MCF 10A (cell line): Measurements from ENCODE around the gene SIX2. TPM values are rescaled to one million over a fixed set of nuclear protein-coding genes. Genes with fewer than 3 reads are reported as not detected.
A peak's percentile ranks its signal among the peaks of the same experiment; 100 is the strongest.

Experiments
- BruUV-seq: library from RNA; stranded (reverse); fragments of 400-500 nt; replicated peaks from 2 replicates; lab custom pipeline; 2021; lab: Mats Ljungman, UMichigan
- CTCF ChIA-PET: fragments of 300-600 bp; sonication (Branson Sonifier 250); formaldehyde crosslinking; extraction: SDS; loops from one replicate; lab custom pipeline; 2021; ENCODE audit warnings: antibody characterized with exemption, inconsistent platforms; lab: Yijun Ruan, JAX
- POLR2A ChIA-PET: fragments of 300-600, 350-650 bp; sonication (Branson Sonifier 250); formaldehyde crosslinking; extraction: SDS; loops from one replicate; lab custom pipeline; 2020; ENCODE audit warnings: antibody characterized with exemption, inconsistent platforms; lab: Yijun Ruan, JAX
- DNase-seq: peaks from one replicate; pipeline ENCODE4 v3.0.0-alpha.2; 2018; ENCODE audit not compliant: unreplicated experiment
- H3K27ac Mint-ChIP-seq: one replicate; pipeline ENCODE4 v1.8.0; 2022; ENCODE audit warnings: mild to moderate bottlenecking, low read depth, mixed read lengths; ENCODE audit not compliant: unreplicated experiment
- H3K27me3 Mint-ChIP-seq: one replicate; pipeline ENCODE4 v1.8.0; 2022; ENCODE audit warnings: mixed read lengths; ENCODE audit not compliant: insufficient read depth, unreplicated experiment
- H3K36me3 Mint-ChIP-seq: one replicate; pipeline ENCODE4 v1.8.0; 2022; ENCODE audit warnings: mild to moderate bottlenecking, moderate library complexity, mixed read lengths; ENCODE audit not compliant: insufficient read depth, unreplicated experiment
- H3K4me1 Mint-ChIP-seq: one replicate; pipeline ENCODE4 v1.8.0; 2022; ENCODE audit warnings: mixed read lengths; ENCODE audit not compliant: insufficient read depth, unreplicated experiment
- H3K4me3 Mint-ChIP-seq: one replicate; pipeline ENCODE4 v1.8.0; 2022; ENCODE audit warnings: mild to moderate bottlenecking, moderate library complexity, mixed read lengths; ENCODE audit not compliant: unreplicated experiment
- H3K9me3 Mint-ChIP-seq: one replicate; pipeline ENCODE4 v1.8.0; 2022; ENCODE audit warnings: mixed read lengths; ENCODE audit not compliant: unreplicated experiment
- CTCF ChIP-seq: fragments of 200-600 bp; IDR thresholded peaks from one replicate; pipeline ENCODE4 v1.8.0; 2022; ENCODE audit warnings: antibody characterized with exemption, mild to moderate bottlenecking; ENCODE audit not compliant: unreplicated experiment
- intact Hi-C: fragments of 100-400 bp; cut with micrococcal nuclease; formaldehyde crosslinking; loops from 2 replicates; pipeline ENCODE4 v1.14.1; 2022
- total RNA-seq: library from RNA; stranded (reverse); gene quantifications from 2 replicates; pipeline ENCODE4 v1.2.3, GENCODE V29; 2022

The SIX2 gene
- total RNA-seq, 1 experiment from 2014 or later, result 1.2 TPM

GRCh38 chr2:45008296-45009129 lies 739 bp downstream of the SIX2 start:
- intact Hi-C loops, result loop anchor here (5.0 kb wide), 1 partner anchor 159 kb away; no protein-coding TSS in a partner anchor
- POLR2A ChIA-PET, result interaction anchor here (0.6 to 1.3 kb wide), 9 partner anchors 8 to 175 kb away, joined by 3 to 11 read pairs (median 3); no protein-coding TSS in a partner anchor
- Mint-ChIP-seq H3K4me3 (peak overlapping the region; percentile 53), H3K27me3 (no peaks in the 10 kb centered on the region), H3K9me3 (no peaks in the 10 kb centered on the region), H3K36me3 (peaks cover 6% of the 10 kb centered on the region), H3K4me1 (peaks cover 7% of the 10 kb centered on the region), H3K27ac (peak overlapping the region; percentile 67)
- TF ChIP-seq CTCF, result no peak
- BruUV-seq, result no TSS peak
- CTCF ChIA-PET, result interaction anchor here (0.8 to 1.0 kb wide), 2 partner anchors 27 to 486 kb away, joined by 3 to 4 read pairs; no protein-coding TSS in a partner anchor
- DNase-seq, result no peak

GRCh38 chr2:45007961-45008295 lies 1.3 kb downstream of the SIX2 start:
- peaks cover 7% of the 10 kb centered on the region for H3K4me1 Mint-ChIP-seq
- intact Hi-C loops, result loop anchor here (5.0 kb wide), 1 partner anchor 159 kb away; no protein-coding TSS in a partner anchor
- ChIA-PET CTCF (interaction anchor here (0.8 to 1.0 kb wide), 2 partner anchors 27 to 486 kb away, joined by 3 to 4 read pairs; no protein-coding TSS in a partner anchor), POLR2A (interaction anchor here (0.6 kb wide), 1 partner anchor 22 kb away, joined by 3 read pairs; no protein-coding TSS in a partner anchor)
- peak overlapping the region; percentile 53 for H3K4me3 Mint-ChIP-seq
- H3K9me3 Mint-ChIP-seq, result no peaks in the 10 kb centered on the region
- no peaks in the 10 kb centered on the region for H3K27me3 Mint-ChIP-seq
- no peak for TF ChIP-seq CTCF
- H3K36me3 Mint-ChIP-seq, result peaks cover 6% of the 10 kb centered on the region
- H3K27ac Mint-ChIP-seq, result peak overlapping the region; percentile 67
- no TSS peak for BruUV-seq
- DNase-seq, result no peak

GRCh38 chr2:45006942-45007287 lies 2.3 kb downstream of the SIX2 start:
- DNase-seq, result no peak
- CTCF ChIA-PET, result no interaction called here
- POLR2A ChIA-PET, result no interaction called here
- Mint-ChIP-seq H3K36me3 (peaks cover 6% of the 10 kb centered on the region), H3K27ac (no peak overlapping the region), H3K4me3 (no peak overlapping the region), H3K4me1 (peaks cover 7% of the 10 kb centered on the region), H3K27me3 (no peaks in the 10 kb centered on the region), H3K9me3 (no peaks in the 10 kb centered on the region)
- no peak for TF ChIP-seq CTCF
- no TSS peak for BruUV-seq
- intact Hi-C loops, result loop anchor here (5.0 kb wide), 1 partner anchor 160 kb away; no protein-coding TSS in a partner anchor
